GM21528 (cell line): ENCODE data around the gene KCNIP3.
"Not testable (repeated sequence)": the region's sequence is repeated elsewhere in the genome, so short reads cannot be mapped to it uniquely, and the experiment has no call there.

ENCODE experiments used
- ATAC-seq: cut with Tn5 transposase; IDR thresholded peaks from one replicate; pipeline ENCODE4 v1.9.1; 2021; ENCODE audit warnings: mild to moderate bottlenecking, moderate library complexity; ENCODE audit not compliant: unreplicated experiment, low FRiP score

The KCNIP3 gene

GRCh38 chr2:95356821-95357700, 59.9 kb downstream of the KCNIP3 start:
- no peak for ATAC-seq

DNA sequence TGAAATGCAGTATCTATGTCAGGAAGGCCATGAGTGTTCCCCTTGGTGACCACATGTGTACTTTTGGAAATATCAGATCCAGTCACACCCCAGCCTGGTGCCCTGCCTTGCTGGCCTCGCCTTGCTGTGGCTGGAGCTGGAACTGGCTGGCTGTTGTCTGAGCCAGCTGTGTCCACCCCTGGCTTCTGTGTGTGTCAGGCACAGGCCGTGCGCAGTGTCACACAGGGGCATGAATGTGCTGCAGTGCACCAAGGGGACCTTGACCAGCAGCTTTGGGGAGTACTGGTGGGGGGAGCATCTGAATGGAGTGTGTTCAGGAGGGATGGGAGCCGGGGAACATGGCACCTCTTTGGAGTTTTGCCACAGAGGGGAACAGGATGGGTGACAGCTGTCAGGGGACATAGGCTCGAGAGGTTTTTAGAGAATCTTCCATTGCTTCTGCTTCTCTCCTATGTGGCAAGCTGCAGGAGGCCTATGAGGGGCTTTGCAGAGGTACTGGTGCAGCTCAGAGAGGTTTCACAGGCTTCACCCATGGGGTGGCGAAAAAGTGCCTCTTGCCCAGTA, 60.7 kb downstream of the KCNIP3 start:
- no peak for ATAC-seq

GRCh38 chr2:95359031-95359430, 61.9 kb downstream of the KCNIP3 start:
- no peak for ATAC-seq

- ATAC-seq: no peak
Observed at GRCh38 chr2:95359501-95359930, 62.4 kb downstream of the KCNIP3 start.

GRCh38 chr2:95361216-95361980, 64.3 kb downstream of the KCNIP3 start:
- no peak for ATAC-seq

DNA sequence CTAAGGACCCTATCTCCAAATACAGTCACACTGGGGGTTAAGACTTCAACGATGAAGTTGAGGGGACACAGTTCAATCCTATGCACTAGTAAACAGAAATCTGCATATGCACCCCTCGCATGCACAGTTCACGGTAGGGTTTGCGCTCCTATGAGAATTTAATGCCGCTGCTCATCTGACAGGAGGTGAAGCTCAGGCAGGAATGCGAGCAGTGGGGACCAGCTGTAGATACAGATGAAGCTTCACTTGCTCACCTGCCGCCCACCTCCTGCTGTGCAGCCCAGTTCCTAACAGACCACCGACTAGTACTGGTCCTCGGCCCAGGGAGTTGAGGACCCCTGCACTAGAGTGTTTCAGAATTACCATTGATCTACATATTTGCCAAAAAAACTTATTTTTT, 65.3 kb downstream of the KCNIP3 start:
- no peak for ATAC-seq

- no peak for ATAC-seq
Observed at GRCh38 chr2:95366514-95366913, 69.4 kb downstream of the KCNIP3 start.

DNA sequence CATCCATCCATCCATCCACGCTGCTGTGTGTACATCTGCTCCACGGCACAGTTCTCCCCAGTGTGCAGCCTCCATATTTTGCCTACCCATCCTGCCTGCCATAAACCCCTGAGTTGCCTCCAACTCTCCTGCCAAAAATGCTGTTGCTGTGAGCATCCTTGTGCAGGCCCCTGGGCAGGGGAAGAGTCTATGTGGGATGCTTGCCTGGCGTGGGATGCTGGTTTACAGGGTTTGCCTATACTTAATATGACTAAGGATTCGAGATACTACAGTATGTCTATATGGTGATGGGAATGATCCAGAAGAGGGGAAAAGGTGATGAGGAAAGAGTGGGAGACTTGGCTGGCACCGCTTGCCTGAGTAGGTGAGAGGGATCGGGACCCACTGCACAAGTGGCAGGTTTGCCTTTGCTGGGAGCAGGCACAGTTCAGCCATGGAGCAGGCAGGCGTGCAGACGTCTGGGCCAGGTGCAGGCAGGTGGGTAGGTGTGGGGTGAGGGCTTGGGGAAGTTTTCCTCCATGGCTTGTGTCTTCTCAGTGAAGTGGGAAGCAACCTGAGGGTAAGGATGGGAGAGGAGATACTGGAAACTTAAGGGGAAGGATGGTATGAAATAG, 75.2 kb downstream of the KCNIP3 start:
- no peak for ATAC-seq

DNA sequence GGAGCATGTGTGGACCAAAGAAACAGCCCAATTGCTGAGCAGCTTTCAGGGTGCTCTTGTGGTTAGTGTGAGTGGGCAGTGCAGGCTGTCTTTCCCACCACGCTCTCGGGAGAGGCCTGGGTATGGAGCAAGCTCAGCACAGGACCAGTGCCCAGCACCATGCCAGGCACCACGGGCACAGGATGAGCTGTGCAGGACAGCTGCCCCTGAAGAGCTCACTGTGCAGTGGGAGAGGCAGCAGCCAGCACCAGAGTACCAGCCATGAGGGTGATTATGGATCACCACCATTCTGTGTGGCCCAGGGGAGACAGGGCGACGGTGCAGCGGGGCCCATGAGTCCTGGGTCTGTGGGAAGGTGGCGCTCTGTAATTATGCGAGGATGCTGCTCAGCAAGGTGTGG, 75.7 kb downstream of the KCNIP3 start:
- ATAC-seq: no peak

DNA sequence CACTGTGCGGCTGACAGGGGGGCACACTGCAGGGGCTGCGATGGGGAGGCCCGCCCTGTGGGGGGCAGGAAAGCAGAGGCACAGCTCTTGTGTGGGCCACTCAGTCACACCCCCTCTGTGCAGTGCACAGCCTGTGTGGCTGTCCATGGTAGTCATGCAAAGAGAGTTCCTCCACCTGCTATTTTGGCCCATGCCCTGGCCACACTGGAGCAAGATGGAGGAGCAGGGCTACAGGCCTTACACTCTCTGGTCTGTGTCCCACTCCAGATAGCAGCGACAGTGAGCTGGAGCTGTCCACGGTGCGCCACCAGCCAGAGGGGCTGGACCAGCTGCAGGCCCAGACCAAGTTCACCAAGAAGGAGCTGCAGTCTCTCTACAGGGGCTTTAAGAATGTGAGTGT, 76.9 kb downstream of the KCNIP3 start:
- no peak for ATAC-seq

- no peak for ATAC-seq
Observed at GRCh38 chr2:95374451-95374920, 77.3 kb downstream of the KCNIP3 start.

GRCh38 chr2:95374921-95375471, 77.8 kb downstream of the KCNIP3 start:
- ATAC-seq: no peak

DNA sequence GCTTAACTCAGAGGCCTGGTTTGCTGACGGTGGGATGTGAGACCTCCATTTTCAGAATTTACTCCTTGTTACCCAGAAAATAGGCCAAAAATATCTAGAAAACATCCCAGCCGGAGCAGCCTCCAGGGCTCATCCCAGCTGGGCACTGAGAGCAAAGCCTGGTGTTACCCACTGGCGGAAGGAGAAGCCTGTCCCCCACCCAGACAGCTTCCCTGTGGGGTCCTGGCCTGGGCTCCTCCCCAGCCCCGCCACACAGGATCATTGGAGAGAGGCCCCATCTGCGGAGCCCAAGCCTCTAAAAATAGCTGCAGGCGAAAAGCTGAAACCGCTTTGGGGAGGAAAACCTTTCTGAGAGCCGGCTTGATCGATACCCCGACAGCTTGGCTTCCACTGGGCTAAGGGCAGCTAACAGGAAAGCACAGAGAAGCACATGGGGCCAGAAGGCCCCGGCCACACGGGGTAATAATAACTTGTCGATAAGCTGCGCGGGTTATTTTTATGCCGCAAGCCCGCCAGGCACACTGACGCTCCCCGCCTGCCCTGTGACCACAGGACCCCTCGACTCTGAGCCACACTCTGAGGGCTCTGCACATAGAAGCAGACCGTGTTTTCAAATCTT, 78.5 kb downstream of the KCNIP3 start:
- no peak for ATAC-seq

DNA sequence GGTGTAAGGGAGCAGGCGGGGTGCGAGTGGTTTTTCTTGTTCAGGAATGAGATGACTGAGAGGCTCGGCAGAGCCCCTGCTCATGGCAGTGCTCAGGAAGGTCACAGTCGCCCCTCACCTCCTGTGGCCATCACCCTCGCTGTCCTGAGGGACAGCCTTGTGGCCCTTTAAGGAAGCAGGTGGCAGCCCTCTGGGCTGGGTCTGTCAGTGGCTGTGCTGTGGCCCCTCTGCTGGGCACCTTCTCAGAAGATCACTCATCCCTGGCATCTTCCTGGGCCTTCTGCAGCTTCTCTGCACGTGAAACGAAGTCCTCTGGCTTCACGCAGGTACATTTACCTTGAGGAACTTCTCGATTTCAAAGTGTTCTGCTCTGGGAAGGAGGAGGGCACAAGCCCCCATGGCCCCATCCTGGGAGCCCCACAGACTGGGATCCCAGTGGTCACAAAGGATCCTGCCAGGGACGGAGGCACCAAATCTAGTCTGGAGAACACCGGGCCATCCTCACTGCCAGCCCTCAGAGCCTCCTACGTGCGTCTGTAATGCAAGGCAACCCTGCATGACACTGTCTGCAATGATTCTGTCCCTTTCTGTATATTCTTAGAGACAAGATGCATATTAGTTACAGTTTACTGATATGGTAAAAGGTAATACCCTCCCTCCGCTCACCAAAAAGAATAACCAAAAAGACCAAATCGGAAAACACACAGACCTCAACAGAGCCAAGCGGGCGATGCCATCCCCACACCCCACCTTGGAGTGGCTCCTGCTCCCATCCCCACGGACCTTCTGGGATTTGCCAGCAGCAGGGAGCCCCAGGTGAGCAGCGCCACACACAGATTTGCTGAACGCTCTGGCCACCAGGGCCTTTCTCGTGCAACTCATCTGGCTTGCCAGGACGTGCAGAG, 79.4 kb downstream of the KCNIP3 start:
- no peak for ATAC-seq

DNA sequence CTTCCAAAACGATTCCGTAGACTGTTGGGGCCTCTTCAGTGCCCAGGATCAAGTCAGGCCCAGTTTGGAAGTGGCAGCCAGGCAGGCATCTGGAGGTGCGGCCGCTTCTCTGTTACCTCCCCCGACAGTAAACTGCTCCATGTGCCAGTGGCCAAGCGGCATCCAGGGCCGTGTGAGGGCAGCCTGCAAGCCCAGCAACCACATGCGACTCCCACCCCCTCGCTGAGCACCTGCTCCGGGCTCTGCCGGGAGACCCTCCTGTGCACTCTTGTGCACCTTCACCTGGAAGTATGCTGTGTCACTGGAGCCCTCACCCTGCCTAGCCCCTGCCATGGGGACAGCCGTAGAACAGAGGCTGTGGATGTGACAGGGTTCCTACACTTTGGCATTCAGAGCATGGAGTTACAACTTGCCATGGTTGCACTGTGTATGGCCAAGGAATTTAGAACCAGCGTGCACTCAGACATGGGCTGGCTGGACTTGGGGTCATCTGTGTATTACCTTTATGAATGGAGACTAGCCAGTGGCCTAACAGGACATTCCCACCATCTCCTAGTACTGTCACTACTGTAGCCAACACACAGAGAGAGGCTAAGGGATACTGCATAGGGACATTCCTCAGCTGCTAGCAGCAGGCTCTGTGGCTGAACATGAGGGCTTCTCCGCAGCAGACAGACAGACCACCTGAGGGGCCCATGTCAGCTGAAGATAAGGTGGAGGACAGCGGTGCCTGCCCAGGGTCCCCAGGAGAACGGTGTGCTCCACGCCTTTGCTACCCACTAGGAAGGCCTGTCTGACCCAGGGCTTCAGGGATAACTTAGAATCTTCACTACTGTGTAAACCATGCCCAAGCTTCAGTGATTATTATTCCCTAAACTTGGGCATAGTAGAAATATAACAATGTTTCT, 80.3 kb downstream of the KCNIP3 start:
- no peak for ATAC-seq

DNA sequence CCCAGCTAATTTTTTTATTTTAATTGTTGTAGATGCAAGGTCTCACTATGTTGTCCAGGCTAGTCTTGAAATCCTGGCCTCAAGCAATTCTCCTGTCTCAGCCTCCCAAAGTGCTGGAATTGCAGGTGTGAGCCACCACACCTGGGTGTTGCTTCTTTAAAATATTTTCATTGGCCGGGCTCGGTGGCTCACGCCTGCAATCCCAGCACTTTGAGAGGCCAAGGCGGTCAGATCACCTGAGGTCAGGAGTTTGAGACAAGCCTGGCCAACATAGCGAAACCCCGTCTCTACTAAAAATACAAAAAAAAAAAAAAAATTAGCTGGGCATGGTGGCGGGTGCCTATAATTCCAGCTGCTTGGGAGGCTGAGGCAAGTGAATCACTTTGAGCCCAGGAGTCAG, 81.1 kb downstream of the KCNIP3 start:
- not testable (repeated sequence) for ATAC-seq

DNA sequence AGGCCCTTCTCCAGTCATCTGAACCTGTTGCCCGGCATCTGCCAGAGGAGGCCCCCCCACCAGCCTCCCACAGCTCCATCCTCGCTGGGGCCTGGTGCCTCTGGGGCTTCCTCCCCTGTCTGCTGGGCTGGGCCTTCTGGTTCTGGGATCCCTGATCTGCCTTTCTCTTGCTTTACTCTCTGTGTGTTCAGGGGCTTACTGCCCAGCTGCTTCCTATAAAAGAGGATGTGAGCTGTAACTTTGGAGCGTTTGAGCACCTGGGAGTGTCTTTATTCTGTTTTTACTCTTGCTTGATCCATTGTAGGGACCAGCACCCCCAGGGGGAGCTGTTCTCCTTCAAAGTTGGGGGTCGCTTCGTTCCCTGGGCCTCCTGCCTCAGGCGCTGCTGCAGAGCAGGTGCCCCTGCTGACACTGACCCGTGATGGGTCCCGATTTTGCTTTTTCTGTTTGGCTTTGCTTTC, 82.3 kb downstream of the KCNIP3 start:
- ATAC-seq: no peak

DNA sequence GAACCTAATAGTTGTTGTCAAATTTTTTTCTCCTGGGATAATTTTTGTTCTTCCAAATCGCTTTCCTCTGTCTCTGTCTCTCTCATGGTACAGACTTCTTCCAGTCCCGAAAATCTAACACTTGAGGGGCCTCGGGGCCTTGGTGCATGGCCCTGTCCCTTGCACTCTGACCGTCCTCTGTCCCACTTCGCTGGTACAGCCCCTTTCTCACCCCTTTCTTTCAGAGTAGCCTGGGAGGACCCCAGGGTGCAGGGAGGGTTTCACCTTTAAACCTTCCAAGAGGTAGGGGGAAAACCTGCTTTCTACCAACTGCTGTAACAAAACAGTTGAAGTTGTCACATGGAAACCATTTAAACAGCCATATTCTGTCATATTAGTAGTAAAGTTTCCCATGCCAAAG, 83.1 kb downstream of the KCNIP3 start:
- ATAC-seq: no peak
